HG03520 (cell line): ENCODE results near the gene BRSK2.
"Not testable (repeated sequence)": the region's sequence is repeated elsewhere in the genome, so short reads cannot be mapped to it uniquely, and the experiment has no call there.

ENCODE experiments used
- ATAC-seq: cut with Tn5 transposase; IDR thresholded peaks from one replicate; pipeline ENCODE4 v1.9.1; 2021; ENCODE audit warnings: mild to moderate bottlenecking, moderate library complexity; ENCODE audit not compliant: unreplicated experiment

BRSK2 gene

GRCh38 chr11:1389932-1390568 is at the start of gene BRSK2:
Gene BRSK2, plus strand, starts transcription at chr11:1389934. Its CDS starts 351 bp downstream, at chr11:1390285.
- peak; percentile 2 for ATAC-seq

GRCh38 chr11:1340111-1340510 is 49.6 kb upstream of the BRSK2 start:
- no peak for ATAC-seq

DNA sequence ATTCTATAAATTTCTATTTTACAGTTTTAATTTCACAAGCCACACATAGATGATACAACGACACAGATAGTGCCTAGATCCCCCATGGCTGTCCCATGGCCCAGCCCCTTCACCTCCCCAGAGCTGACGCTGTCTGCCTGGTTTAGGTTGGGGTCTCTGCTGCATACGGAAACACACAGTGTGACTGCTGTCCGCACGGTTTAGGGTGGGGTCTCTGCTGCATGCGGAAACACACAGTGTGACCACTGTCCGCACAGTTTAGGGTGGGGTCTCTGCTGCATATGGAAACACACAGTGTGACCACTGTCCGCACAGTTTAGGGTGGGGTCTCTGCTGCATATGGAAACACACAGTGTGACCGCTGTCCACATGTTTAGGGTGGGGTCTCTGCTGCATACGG is 48.5 kb upstream of the BRSK2 start:
- ATAC-seq = not testable (repeated sequence)

DNA sequence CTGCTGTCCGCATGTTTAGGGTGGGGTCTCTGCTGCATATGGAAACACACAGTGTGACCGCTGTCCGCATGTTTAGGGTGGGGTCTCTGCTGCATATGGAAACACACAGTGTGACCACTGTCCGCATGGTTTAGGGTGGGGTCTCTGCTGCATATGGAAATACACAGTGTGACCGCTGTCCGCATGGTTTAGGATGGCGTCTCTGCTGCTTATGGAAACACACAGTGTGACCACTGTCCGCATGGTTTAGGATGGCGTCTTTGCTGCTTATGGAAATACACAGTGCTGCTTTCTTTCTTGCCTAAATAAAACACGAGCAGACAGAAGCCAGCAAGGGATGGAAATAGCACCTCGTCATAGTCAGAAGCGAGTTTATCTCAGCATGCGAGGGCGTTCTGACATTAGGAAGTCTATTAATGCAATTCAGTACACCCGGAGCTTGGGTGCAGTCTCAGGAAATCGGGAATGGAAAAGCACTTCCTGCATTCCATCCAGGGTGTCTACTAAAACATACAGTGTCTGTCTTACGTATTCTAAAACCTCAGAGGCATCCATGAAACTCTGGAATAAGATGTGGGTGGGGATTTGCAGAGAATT is 47.7 kb upstream of the BRSK2 start:
- ATAC-seq = no peak

GRCh38 chr11:1342946-1343345 is 46.8 kb upstream of the BRSK2 start:
- ATAC-seq = no peak

DNA sequence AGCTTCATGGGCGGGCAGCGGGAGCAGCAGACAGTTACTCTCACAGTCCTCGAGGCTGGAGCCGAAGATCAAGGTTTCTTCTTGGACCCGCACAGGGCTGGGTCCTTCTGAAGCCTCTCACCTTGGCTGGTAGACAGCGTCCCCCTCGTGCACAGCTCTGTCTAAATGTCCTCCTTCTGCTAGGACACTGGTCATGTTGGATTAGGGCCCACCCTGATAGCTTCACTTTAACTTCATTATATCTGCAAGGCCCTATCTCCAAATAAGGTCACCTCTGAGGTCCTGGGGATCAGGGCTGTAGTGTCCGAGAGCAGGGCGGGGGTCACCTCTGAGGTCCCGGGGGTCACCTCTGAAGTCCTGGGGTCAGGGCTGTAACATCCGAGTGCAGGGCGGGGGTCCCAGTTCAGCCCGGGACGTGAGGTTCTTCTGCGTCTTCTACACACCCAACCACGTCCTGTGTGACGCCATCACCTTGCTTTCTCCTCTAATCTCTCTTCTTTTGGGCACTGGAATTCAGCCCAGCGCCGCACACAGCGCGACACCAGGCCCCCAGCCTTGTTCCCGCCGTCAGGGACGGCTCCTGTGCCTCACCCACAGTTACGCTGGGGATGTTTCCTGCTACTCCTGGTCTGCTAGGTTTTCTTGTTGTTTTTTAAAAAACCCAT is 46.2 kb upstream of the BRSK2 start:
- ATAC-seq = no peak

DNA sequence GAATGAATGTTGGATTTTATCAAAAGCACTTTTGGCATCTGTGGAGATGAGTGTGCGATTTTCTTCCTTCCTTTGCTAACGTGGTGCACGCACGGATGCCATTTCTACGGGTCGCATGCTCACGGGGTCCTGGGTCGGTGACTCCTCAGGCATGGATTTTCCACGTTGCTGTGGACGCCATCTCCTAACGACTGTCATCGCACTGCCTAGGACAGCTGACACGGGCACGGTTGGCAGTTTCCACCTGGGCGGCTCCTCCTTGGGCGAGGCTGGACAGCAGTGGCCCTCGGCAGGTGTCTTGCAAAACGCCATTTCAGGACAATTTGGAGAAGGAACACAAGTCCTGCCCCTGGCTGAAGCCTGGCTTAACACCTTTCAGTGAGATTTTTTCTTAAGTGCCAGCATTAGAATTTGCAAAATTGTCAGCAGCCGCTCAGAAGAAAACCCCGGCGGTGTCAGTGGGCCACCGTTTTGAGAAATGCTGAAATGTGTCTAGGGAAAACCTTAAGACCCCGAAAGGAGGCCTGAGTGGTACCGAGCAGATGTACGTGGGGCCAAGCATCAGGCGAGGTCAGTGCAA is 45.6 kb upstream of the BRSK2 start:
- ATAC-seq = no peak

GRCh38 chr11:1345737-1346513 is 43.8 kb upstream of the BRSK2 start:
- no peak for ATAC-seq

- ATAC-seq = no peak
These were observed 42.9 kb upstream of the BRSK2 start for GRCh38 chr11:1346669-1347390.

GRCh38 chr11:1347411-1347999 is 42.2 kb upstream of the BRSK2 start:
- not testable (repeated sequence) for ATAC-seq

- ATAC-seq = no peak
These were observed 41.5 kb upstream of the BRSK2 start for GRCh38 chr11:1348146-1348795.

- ATAC-seq = no peak
These were observed 40.9 kb upstream of the BRSK2 start for GRCh38 chr11:1348796-1349326.

GRCh38 chr11:1349327-1350041 is 40.2 kb upstream of the BRSK2 start:
- no peak for ATAC-seq

DNA sequence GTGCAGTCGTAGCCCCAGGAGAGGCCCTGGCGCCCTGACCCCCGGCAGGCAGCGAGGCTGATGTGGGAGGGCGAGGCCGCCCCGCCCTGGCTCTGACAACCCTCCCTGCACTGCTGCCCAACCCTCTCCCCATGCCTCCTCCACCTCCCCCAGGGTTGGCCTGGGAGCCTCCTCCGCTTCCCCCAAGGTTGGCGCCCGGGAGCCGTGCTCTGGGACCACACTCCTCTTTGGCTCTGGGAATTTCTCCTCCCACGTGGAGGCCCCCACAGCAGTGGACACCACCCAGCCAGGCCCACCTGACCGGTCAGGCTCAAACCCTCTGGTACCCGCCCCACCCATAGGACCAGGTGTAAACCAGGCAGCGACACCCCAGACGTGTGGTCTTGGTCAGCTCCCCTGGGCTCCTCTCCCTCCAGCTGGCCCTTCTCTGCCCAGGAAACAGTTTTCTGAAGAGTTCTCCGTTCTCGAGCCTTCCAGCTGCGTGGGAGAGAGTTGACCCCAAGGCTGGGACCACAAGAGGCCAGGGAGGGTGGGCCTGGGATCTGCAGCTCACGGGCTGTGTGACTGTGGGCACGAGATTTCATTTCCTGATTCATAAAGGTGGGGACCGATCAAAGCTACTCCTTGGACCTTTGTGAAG is 39.5 kb upstream of the BRSK2 start:
- no peak for ATAC-seq

GRCh38 chr11:1351278-1351937 is 38.3 kb upstream of the BRSK2 start:
- no peak for ATAC-seq

GRCh38 chr11:1352696-1353382 is 36.9 kb upstream of the BRSK2 start:
- ATAC-seq = no peak
